Caco-2 (cell line): Measurements from ENCODE around the gene GOLGA2. TPM values are rescaled to one million over a fixed set of nuclear protein-coding genes. Genes with fewer than 3 reads are reported as not detected.
A peak's percentile ranks its signal among the peaks of the same experiment; 100 is the strongest.

Source experiments
- BruUV-seq: library from RNA; stranded (reverse); fragments of 400-500 nt; replicated peaks from 2 replicates; lab custom pipeline; 2021; lab: Mats Ljungman, UMichigan
- CTCF ChIA-PET: fragments of 300-600 bp; sonication (Branson Sonifier 250); formaldehyde crosslinking; loops from one replicate; lab custom pipeline; 2022; ENCODE audit warnings: antibody characterized with exemption; lab: Charles Lee
- POLR2A ChIA-PET: fragments of 300-600 bp; sonication (Branson Sonifier 250); formaldehyde crosslinking; loops from one replicate; lab custom pipeline; 2022; ENCODE audit warnings: antibody characterized with exemption; lab: Charles Lee
- DNase-seq, 2 experiments: peaks; one replicate each; pipeline versions ENCODE4 v3.0.0 to v3.0.0-alpha.2; 2020 to 2022
- H3K27me3 ChIP-seq: replicated peaks from 2 replicates; pipeline ENCODE4 v1.6.0; 2011; ENCODE audit warnings: low read length; ENCODE audit not compliant: control insufficient read depth, insufficient read depth
- H3K36me3 ChIP-seq: 2 replicates; pipeline ENCODE4 v1.5.1; 2011; ENCODE audit warnings: low read length; ENCODE audit not compliant: control insufficient read depth, insufficient read depth
- H3K4me1 ChIP-seq: fragments of 250-450 bp; sonication (Bioruptor Pico); 2 replicates; pipeline ENCODE4 v1.5.1; 2020; ENCODE audit warnings: mild to moderate bottlenecking
- H3K4me3 ChIP-seq: 2 replicates; pipeline ENCODE4 v1.5.1; 2011; ENCODE audit warnings: low read depth, mild to moderate bottlenecking, control low read depth, low read length
- H3K9me3 ChIP-seq: fragments of 250-450 bp; sonication (Bioruptor Pico); 2 replicates; pipeline ENCODE4 v1.5.1; 2020; ENCODE audit warnings: mild to moderate bottlenecking, moderate library complexity
- H3K27ac Mint-ChIP-seq: one replicate; pipeline ENCODE4 v1.8.0; 2022; ENCODE audit warnings: mixed read lengths; ENCODE audit not compliant: unreplicated experiment
- H3K27me3 Mint-ChIP-seq: one replicate; pipeline ENCODE4 v1.8.0; 2022; ENCODE audit warnings: mixed read lengths; ENCODE audit not compliant: insufficient read depth, unreplicated experiment
- H3K36me3 Mint-ChIP-seq: one replicate; pipeline ENCODE4 v1.8.0; 2022; ENCODE audit warnings: mild to moderate bottlenecking, mixed read lengths; ENCODE audit not compliant: insufficient read depth, unreplicated experiment
- H3K4me1 Mint-ChIP-seq: one replicate; pipeline ENCODE4 v1.8.0; 2022; ENCODE audit warnings: low read depth, mixed read lengths; ENCODE audit not compliant: unreplicated experiment
- H3K4me3 Mint-ChIP-seq: one replicate; pipeline ENCODE4 v1.8.0; 2022; ENCODE audit warnings: mild to moderate bottlenecking, moderate library complexity, mixed read lengths; ENCODE audit not compliant: unreplicated experiment
- H3K9me3 Mint-ChIP-seq: one replicate; pipeline ENCODE4 v1.8.0; 2022; ENCODE audit warnings: mixed read lengths; ENCODE audit not compliant: unreplicated experiment
- intact Hi-C: fragments of 100-400 bp; cut with micrococcal nuclease; formaldehyde crosslinking; loops from one replicate; pipeline ENCODE4 v1.10.0; 2022; ENCODE audit not compliant: unreplicated experiment
- total RNA-seq: library from RNA; stranded (reverse); gene quantifications from 2 replicates; pipeline ENCODE4 v1.2.3, GENCODE V29; 2022
- TF ChIP-seq, protein P1 (sequence below), 2 experiments: fragments of 200-600 bp in 1 of 2; IDR thresholded peaks; 1 replicate in 1 of 2; 2 replicates in 1 of 2; pipeline versions ENCODE4 v1.5.1 to v1.8.0; 2011 to 2022; ENCODE audit warnings: antibody characterized with exemption in 1 of 2, control low read depth in 1 of 2, inconsistent platforms in 1 of 2, low read depth in 1 of 2, low read length in 1 of 2, mild to moderate bottlenecking in 1 of 2, moderate library complexity in 1 of 2; ENCODE audit not compliant: insufficient read depth in 1 of 2, severe bottlenecking in 1 of 2, unreplicated experiment in 1 of 2

Gene GOLGA2
- total RNA-seq, 1 experiment from 2014 or later, result 97.7 TPM

- DNase-seq, result no peak
- peaks cover 12% of the 10 kb centered on the region for H3K4me1 Mint-ChIP-seq
- Histone ChIP-seq H3K9me3 (no peaks in the 10 kb centered on the region), H3K36me3 (no peaks in the 10 kb centered on the region), H3K4me1 (peaks cover 8% of the 10 kb centered on the region), H3K4me3 (no peak overlapping the region), H3K27me3 (no peaks in the 10 kb centered on the region)
- TF ChIP-seq, protein P1, sequence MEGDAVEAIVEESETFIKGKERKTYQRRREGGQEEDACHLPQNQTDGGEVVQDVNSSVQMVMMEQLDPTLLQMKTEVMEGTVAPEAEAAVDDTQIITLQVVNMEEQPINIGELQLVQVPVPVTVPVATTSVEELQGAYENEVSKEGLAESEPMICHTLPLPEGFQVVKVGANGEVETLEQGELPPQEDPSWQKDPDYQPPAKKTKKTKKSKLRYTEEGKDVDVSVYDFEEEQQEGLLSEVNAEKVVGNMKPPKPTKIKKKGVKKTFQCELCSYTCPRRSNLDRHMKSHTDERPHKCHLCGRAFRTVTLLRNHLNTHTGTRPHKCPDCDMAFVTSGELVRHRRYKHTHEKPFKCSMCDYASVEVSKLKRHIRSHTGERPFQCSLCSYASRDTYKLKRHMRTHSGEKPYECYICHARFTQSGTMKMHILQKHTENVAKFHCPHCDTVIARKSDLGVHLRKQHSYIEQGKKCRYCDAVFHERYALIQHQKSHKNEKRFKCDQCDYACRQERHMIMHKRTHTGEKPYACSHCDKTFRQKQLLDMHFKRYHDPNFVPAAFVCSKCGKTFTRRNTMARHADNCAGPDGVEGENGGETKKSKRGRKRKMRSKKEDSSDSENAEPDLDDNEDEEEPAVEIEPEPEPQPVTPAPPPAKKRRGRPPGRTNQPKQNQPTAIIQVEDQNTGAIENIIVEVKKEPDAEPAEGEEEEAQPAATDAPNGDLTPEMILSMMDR (IDR thresholded peaks at IDR 0.05; ENCODE audit: insufficient read depth in 1 of 2, low read depth in 1 of 2, low read length in 1 of 2, severe bottlenecking in 1 of 2, unreplicated experiment in 1 of 2), result no peak
- H3K27me3 Mint-ChIP-seq, result peaks cover 3% of the 10 kb centered on the region
- no peaks in the 10 kb centered on the region for H3K9me3 Mint-ChIP-seq
- ChIA-PET POLR2A (interaction anchor here (0.5 kb wide), 1 partner anchor 452 kb away, joined by 3 read pairs; no protein-coding TSS in a partner anchor), CTCF (no interaction called here)
- H3K36me3 Mint-ChIP-seq, result peaks cover 12% of the 10 kb centered on the region
- BruUV-seq, result no TSS peak
- intact Hi-C loops, result no loop called here
- H3K27ac Mint-ChIP-seq, result no peak overlapping the region
- H3K4me3 Mint-ChIP-seq, result no peak overlapping the region
Measured at GRCh38 chr9:128222026-128222425, 53.8 kb downstream of the GOLGA2 start.

DNA sequence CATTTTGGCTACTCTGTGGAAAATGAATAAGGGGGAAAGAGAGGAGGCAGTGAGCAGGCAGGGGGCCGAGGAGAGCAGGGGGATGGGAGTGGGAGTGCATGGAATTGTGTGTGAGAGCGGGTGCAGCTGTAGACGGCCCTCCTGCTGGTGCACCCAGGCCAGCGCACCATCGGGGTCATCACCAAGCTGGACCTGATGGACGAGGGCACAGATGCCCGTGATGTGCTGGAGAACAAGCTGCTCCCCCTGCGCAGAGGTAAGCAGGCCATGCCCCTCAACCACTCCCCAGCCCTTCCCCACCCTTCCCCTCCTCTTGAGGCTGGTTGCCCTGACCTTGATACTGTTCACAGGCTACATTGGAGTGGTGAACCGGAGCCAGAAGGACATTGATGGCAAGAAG lies 56.0 kb downstream of the GOLGA2 start:
- intact Hi-C loops, result no loop called here
- POLR2A ChIA-PET, result interaction anchor here (1.0 kb wide), 1 partner anchor 28 kb away, joined by 4 read pairs; no protein-coding TSS in a partner anchor
- Histone ChIP-seq H3K4me1 (peaks cover 8% of the 10 kb centered on the region), H3K4me3 (no peak overlapping the region), H3K9me3 (no peaks in the 10 kb centered on the region), H3K36me3 (no peaks in the 10 kb centered on the region), H3K27me3 (no peaks in the 10 kb centered on the region)
- no TSS peak for BruUV-seq
- TF ChIP-seq, protein P1 (IDR thresholded peaks at IDR 0.05; ENCODE audit: insufficient read depth in 1 of 2, low read depth in 1 of 2, low read length in 1 of 2, severe bottlenecking in 1 of 2, unreplicated experiment in 1 of 2), result no peak
- no peak for DNase-seq
- Mint-ChIP-seq H3K4me3 (no peak overlapping the region), H3K27me3 (peaks cover 3% of the 10 kb centered on the region), H3K36me3 (peaks cover 6% of the 10 kb centered on the region), H3K27ac (no peak overlapping the region), H3K4me1 (peaks cover 12% of the 10 kb centered on the region), H3K9me3 (no peaks in the 10 kb centered on the region)
- CTCF ChIA-PET, result no interaction called here

DNA sequence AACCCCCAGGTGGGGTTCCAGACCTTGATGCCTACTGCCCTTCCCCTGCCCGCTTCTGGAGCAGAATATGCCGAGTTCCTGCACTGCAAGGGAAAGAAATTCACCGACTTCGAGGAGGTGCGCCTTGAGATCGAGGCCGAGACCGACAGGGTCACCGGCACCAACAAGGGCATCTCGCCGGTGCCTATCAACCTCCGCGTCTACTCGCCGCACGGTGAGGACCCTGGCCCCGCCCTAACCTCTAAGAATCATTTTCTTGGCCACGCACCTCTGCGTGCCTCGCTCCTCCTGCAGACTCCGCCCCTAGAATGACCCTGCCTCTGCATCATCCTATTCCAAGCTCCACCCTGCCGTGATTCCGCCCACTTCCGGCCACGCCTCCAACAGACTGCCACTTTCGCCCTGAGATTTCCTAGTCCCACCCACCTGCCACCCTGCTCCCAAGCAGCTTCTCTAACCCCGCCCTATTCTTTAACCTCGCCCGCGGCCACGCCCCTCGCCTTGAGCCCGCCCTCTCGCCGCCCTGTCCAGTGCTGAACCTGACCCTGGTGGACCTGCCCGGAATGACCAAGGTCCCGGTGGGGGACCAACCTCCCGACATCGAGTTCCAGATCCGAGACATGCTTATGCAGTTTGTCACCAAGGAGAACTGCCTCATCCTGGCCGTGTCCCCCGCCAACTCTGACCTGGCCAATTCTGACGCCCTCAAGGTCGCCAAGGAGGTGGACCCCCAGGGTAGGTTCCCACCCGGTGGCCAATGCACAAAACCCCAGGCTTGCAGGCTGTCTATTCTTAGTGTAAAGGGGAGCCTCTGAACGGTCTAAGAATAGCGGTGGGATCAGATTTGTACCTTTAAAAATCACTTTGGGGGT lies 57.1 kb downstream of the GOLGA2 start:
- peak; percentile 98 to 99 for DNase-seq
- CTCF ChIA-PET, result interaction anchor here (0.5 to 1.1 kb wide), 12 partner anchors 12 to 201 kb away, joined by 3 to 9 read pairs (median 4); no protein-coding TSS in a partner anchor
- POLR2A ChIA-PET, result interaction anchor here (0.6 to 1.0 kb wide), 5 partner anchors 26 to 417 kb away, joined by 3 to 7 read pairs (median 4); partner anchors contain the start of genes GOLGA2 and SWI5
- Histone ChIP-seq H3K4me3 (peak overlapping the region; percentile 44), H3K27me3 (no peaks in the 10 kb centered on the region), H3K9me3 (no peaks in the 10 kb centered on the region), H3K36me3 (no peaks in the 10 kb centered on the region), H3K4me1 (peaks cover 8% of the 10 kb centered on the region)
- intact Hi-C loops, result loop anchor here (1.0 kb wide), 4 partner anchors 15 to 58 kb away; partner anchors contain the start of genes DNM1, GOLGA2 and SWI5
- Mint-ChIP-seq H3K9me3 (no peaks in the 10 kb centered on the region), H3K36me3 (peaks cover 6% of the 10 kb centered on the region), H3K4me1 (peaks cover 12% of the 10 kb centered on the region), H3K4me3 (peak overlapping the region; percentile 86), H3K27ac (peak overlapping the region; percentile 87), H3K27me3 (peaks cover 3% of the 10 kb centered on the region)
- TF ChIP-seq, protein P1 (IDR thresholded peaks at IDR 0.05; ENCODE audit: insufficient read depth in 1 of 2, low read depth in 1 of 2, low read length in 1 of 2, severe bottlenecking in 1 of 2, unreplicated experiment in 1 of 2), result no peak
- no TSS peak for BruUV-seq
